Measurements from ENCODE around the gene NEUROD4. TPM values are rescaled to one million over a fixed set of nuclear protein-coding genes. Genes with fewer than 3 reads are reported as not detected.

Gene NEUROD4
- total and polyA plus RNA-seq, 8 donors = 0.02 TPM; not detected in 7

DNA sequence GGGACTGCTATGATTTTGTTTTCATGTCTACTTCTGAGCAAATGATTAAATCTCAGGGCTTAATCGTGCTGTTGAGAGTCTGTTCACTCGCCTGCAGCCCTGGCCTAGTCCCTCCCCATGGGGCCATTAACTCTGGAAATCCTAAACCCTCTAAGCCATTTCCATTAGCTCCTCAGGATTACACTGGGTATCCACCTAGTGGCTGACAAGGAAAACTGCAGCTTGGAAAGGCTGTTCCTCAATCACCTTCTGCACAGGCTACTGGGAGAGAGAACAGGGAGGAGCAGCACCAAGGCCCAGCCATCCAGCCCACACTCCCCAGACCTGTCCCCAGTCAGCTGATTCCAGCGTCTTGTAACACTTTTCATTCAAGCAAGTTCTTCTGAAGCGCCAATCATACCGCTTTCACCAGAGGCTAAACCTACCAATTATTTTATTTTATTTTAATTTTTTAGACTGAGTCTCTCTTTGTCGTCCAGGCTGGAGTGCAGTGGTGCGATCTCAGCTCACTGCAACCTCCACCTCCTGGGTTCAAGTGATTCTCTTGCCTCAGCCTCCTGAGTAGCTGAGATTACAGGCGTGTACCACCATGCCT, 48.7 kb downstream of the NEUROD4 start:
- peak; percentile 55 to 77 (median 65) for TF ChIP-seq CTCF (IDR thresholded peaks at IDR 0.05)
- peak in 2 of 6 donors; percentile 17 to 28 for DNase-seq
- peaks cover 0 to 6% (median 3%) of the 10 kb centered on the region in 4 donors for H3K27me3 ChIP-seq
- no peak for FAIRE-seq
- peak; percentile 38 to 89 (median 84) for ATAC-seq
- 45 to 49% methylated on average over 8 of the region's 8 CpGs for WGBS, 2 donors
- no peaks in the 10 kb centered on the region for H3K9me3 ChIP-seq
- no peaks in the 10 kb centered on the region for H3K36me3 ChIP-seq
- no peak overlapping the region for H3K27ac ChIP-seq
- H3K4me3 ChIP-seq = no peak overlapping the region
- no peaks in the 10 kb centered on the region for H3K4me1 ChIP-seq
- intact Hi-C loops (cut with DNase I) = no loop called here

- intact Hi-C loops (cut with DNase I) = loop anchor here in 2 of 3 donors (5.0 to 10.0 kb wide), 2 partner anchors 77 to 80 kb away; no protein-coding TSS in a partner anchor
- 30 to 52% methylated on average over 3 of the region's 3 CpGs for WGBS, 2 donors
Measured at GRCh38 chr12:55072083-55072482, 52.3 kb downstream of the NEUROD4 start.

GRCh38 chr12:55073043-55074022, 53.6 kb downstream of the NEUROD4 start:
- H3K9me3 ChIP-seq = no peaks in the 10 kb centered on the region

More at GRCh38 chr12:55072083-55072482, 52.3 kb downstream of the NEUROD4 start:
- peak; percentile 24 to 84 (median 60) for DNase-seq
- H3K27me3 ChIP-seq = peaks cover 0 to 7% (median 0%) of the 10 kb centered on the region in 4 donors
- no peaks in the 10 kb centered on the region for H3K36me3 ChIP-seq
- TF ChIP-seq CTCF (IDR thresholded peaks at IDR 0.05) = peak in 1 of 4 donors; percentile 15
- no peaks in the 10 kb centered on the region for H3K4me1 ChIP-seq
- no peak overlapping the region for H3K4me3 ChIP-seq
- no peaks in the 10 kb centered on the region for H3K9me3 ChIP-seq
- FAIRE-seq = no peak
- H3K27ac ChIP-seq = no peak overlapping the region
- ATAC-seq = peak; percentile 71 to 92 (median 84)

DNA sequence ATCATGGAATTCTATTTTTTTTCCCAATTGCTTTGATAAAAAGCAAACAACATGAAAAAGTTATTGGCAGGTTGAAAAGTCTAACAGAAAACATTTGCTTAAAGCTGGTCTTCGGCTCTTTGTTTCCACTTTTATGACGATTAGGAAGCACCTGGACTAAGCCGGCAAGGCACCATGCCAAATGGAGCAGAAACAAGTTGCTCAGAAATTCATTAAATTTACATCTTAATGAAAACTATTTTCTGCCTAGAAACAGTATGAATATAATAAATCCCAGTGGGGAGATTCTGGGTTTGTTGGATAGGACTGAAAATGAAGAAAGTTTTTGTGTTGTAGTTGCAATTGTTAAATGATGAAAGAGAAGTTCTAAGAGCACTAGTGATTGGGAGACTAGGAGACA, 55.0 kb downstream of the NEUROD4 start:
- DNase-seq (no peak), FAIRE-seq (no peak), ATAC-seq (no peak)
- Histone ChIP-seq H3K4me3 (no peak overlapping the region), H3K9me3 (no peaks in the 10 kb centered on the region), H3K27me3 (peaks cover 0 to 4% (median 2%) of the 10 kb centered on the region in 4 donors), H3K36me3 (no peaks in the 10 kb centered on the region), H3K27ac (no peak overlapping the region), H3K4me1 (no peaks in the 10 kb centered on the region)
- intact Hi-C loops (cut with DNase I) = loop anchor here in 2 of 3 donors (5.0 to 10.0 kb wide), 2 partner anchors 80 to 83 kb away; no protein-coding TSS in a partner anchor
- WGBS, 2 donors = 28 to 48% methylated on average over 3 of the region's 3 CpGs
- no peak for TF ChIP-seq CTCF (IDR thresholded peaks at IDR 0.05)

More at GRCh38 chr12:55073043-55074022, 53.6 kb downstream of the NEUROD4 start:
- Histone ChIP-seq H3K4me3 (no peak overlapping the region), H3K27me3 (peaks cover 0 to 4% (median 2%) of the 10 kb centered on the region in 4 donors), H3K27ac (no peak overlapping the region), H3K36me3 (no peaks in the 10 kb centered on the region), H3K4me1 (no peaks in the 10 kb centered on the region)
- WGBS, 2 donors = 24 to 27% methylated on average over 8 of the region's 8 CpGs
- peak; percentile 59 to 69 (median 66) for TF ChIP-seq CTCF (IDR thresholded peaks at IDR 0.05)
- FAIRE-seq (peak; percentile 80), DNase-seq (peak; percentile 41 to 80 (median 57)), ATAC-seq (peak; percentile 81 to 93 (median 91))
- intact Hi-C loops (cut with DNase I) = loop anchor here in 2 of 3 donors (5.0 to 10.0 kb wide), 2 partner anchors 79 to 81 kb away; no protein-coding TSS in a partner anchor

Other genes with a start within 250 kb of the NEUROD4 start
- not detected for gene MUCL1, start 165.5 kb upstream of the NEUROD4 start, total RNA-seq
- gene MUCL1, start 165.5 kb upstream of the NEUROD4 start, polyA plus RNA-seq = not detected
- gene TESPA1, start 35.2 kb upstream of the NEUROD4 start, total RNA-seq = under 1 TPM; 0.14 to 0.60 (median 0.35) TPM
- under 1 TPM; 0.08 to 0.14 TPM for gene TESPA1, start 35.2 kb upstream of the NEUROD4 start, polyA plus RNA-seq
- gene OR9K2, start 106.4 kb downstream of the NEUROD4 start, total RNA-seq = not detected
- not detected for gene OR9K2, start 106.4 kb downstream of the NEUROD4 start, polyA plus RNA-seq
- not detected for gene OR10A7, start 201.1 kb downstream of the NEUROD4 start, total RNA-seq
- gene OR10A7, start 201.1 kb downstream of the NEUROD4 start, polyA plus RNA-seq = not detected
- gene OR6C74, start 224.6 kb downstream of the NEUROD4 start, total RNA-seq = not detected
- gene OR6C74, start 224.6 kb downstream of the NEUROD4 start, polyA plus RNA-seq = not detected